ENCODE measurements around the gene DVL1.

GRCh38 chr1:1373051-1373814 is 24.0 kb upstream of the DVL1 start:
- TF ChIP-seq CTCF (IDR thresholded peaks at IDR 0.05) (no peak), POLR2AphosphoS5 (IDR thresholded peaks at IDR 0.05) (no peak)
